ENCODE results near the gene AWAT2.

DNA sequence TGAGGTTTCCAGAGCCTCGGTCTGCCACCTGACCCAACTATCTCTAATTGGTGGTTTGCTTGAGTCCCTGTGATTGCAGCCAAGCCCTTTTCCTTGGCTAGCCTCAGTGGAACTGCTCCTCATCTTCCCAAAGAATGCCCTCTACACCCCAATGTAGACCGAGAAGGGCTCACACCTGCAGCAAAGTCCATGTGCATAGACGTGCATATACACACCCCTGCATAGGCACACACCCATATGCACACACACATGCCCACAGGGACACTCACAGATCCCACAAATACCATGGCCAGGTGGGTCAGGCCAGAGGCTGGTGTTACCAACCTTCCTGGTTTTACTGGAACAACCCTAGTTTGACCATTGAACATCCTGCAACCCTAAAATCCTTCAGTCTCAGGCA is 332 bp downstream of the AWAT2 start:
- TF ChIP-seq, protein P1, sequence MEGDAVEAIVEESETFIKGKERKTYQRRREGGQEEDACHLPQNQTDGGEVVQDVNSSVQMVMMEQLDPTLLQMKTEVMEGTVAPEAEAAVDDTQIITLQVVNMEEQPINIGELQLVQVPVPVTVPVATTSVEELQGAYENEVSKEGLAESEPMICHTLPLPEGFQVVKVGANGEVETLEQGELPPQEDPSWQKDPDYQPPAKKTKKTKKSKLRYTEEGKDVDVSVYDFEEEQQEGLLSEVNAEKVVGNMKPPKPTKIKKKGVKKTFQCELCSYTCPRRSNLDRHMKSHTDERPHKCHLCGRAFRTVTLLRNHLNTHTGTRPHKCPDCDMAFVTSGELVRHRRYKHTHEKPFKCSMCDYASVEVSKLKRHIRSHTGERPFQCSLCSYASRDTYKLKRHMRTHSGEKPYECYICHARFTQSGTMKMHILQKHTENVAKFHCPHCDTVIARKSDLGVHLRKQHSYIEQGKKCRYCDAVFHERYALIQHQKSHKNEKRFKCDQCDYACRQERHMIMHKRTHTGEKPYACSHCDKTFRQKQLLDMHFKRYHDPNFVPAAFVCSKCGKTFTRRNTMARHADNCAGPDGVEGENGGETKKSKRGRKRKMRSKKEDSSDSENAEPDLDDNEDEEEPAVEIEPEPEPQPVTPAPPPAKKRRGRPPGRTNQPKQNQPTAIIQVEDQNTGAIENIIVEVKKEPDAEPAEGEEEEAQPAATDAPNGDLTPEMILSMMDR (IDR thresholded peaks at IDR 0.05; ENCODE audit: low read length) = no peak
- no peak for TF ChIP-seq EZH2 (IDR thresholded peaks at IDR 0.05; ENCODE audit: borderline replicate concordance, low read length)

Data from OCI-LY1 (cell line).